GM18873 (cell line): ENCODE data around the gene DNM3.
"Not testable (repeated sequence)": the region's sequence is repeated elsewhere in the genome, so short reads cannot be mapped to it uniquely, and the experiment has no call there.

Source experiments
- ATAC-seq: cut with Tn5 transposase; IDR thresholded peaks from one replicate; pipeline ENCODE4 v1.9.1; 2021; ENCODE audit warnings: mild to moderate bottlenecking, moderate library complexity, moderate number of reproducible peaks; ENCODE audit not compliant: unreplicated experiment, low FRiP score

Gene DNM3

DNA sequence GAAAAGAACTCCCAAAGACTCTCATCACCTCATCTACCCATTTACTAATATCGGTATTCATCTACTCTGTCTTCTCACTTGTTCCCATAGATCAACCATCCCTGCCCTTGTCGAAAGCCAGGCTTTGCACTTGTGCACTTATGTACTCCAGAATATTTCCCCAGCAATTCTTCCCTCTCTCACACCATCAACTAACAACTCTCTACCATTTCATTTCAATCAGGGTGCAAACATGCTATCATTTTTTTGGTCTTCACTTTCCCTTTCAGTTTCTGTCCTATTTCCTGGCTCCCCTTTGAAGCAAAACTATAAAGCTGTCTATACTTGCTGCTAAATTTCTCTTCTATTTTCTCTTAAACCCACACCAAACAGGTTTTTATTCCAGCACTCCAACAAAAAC lies 585.9 kb downstream of the DNM3 start:
- ATAC-seq, result no peak

DNA sequence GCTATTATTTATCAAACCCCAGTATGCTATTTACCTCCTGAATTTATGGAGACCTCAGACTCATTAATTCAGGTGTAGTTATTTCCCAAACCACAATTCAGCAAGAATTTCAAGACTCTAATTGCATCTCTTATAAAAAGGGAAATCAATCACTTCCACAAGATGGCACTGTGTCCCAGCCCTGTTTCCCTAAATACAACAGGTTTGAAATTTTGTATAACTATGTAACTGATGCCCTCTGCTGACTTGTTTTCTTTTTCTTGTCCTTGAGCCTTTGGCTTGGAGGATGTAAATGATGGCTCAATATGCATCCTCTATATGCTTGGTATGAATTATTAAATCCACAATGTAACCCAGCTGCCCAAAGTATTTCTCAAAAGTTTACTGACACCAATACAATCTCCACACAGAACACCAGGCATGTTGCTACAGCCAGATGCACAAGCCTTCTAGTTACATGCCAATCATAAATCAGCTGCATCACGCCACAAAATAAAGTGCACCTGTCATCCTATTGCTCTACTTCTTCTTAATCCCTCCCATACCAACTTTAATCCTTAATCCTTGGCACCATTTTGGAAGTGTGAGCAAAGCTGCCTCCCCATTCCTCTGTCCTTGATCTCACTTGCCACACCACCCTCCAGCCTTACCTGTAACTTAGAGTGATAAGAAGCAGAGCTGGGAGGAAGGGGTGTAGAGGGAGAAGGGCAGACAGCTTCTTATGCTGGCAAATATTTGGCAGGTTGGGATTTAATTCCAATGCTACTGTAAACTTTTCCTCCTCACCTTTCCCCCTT lies 588.2 kb downstream of the DNM3 start:
- ATAC-seq, result no peak

DNA sequence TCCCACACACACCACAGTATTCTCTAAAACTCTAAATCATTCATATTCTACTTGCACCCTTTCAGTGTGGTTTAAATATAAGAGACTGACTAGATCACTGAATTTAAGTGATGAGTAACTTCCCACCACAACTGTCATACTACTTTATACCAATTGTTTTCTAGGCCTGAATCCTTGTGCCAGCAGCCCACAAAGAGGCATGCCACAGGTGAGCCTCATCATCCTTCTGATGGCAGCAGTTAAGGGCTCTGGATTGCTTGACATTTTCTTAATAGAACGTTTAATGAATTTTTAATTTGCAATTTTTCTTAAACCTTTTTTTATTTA lies 588.8 kb downstream of the DNM3 start:
- no peak for ATAC-seq

DNA sequence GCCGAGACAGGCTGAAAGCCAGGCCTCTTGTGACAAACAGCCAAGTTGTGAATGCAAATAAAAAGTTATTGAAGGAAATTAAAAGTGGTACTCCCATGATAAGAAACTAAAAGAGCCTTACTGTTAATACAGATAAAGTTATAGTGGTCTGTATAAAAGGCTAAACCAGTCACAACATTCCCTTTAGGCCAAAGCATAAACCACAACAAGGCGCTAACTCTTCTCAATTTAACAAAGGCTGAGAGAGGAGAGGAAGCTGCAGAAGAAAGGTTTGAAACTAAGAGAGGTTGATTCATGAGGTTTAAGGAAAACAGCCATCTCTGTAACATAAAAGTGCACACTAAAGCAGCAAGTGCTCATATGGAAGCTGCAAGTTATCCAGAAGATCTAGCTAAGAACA lies 589.9 kb downstream of the DNM3 start:
- ATAC-seq, result no peak

DNA sequence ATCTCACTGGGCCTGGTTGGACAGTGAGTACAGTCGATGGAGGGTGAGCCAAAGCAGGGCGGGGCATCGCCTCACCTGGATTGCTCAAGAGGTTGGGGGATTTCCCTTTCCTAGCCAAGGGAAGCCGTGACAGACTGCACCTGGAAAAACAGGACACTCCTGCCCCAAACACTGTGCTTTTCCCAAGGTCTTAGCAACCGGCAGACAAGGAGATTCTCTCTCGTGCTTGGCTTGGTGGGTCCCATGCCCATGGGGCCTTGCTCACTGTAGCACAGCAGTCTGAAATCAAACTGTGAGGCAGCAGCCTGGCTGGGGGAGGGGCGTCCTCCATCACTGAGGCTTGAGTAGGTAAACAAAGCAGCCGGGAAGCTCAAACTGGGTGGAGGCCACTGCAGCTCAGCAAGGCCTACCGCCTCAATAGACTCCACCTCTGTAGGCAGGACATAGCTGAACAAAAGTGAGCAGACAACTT lies 590.5 kb downstream of the DNM3 start:
- ATAC-seq, result no peak

DNA sequence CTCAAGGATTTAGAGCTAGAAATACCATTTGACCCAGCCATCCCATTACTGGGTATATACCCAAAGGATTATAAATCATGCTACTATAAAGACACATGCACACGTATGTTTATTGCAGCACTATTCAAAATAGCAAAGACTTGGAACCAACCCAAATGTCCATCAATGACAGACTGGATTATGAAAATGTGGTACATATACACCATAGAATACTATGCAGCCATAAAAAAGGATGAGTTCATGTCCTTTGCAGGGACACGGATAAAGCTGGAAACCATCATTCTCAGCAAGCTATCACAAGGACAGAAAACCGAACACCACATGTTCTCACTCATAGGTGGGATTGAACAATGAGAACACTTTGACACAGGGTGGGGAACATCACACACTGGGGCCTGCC lies 595.9 kb downstream of the DNM3 start:
- not testable (repeated sequence) for ATAC-seq

DNA sequence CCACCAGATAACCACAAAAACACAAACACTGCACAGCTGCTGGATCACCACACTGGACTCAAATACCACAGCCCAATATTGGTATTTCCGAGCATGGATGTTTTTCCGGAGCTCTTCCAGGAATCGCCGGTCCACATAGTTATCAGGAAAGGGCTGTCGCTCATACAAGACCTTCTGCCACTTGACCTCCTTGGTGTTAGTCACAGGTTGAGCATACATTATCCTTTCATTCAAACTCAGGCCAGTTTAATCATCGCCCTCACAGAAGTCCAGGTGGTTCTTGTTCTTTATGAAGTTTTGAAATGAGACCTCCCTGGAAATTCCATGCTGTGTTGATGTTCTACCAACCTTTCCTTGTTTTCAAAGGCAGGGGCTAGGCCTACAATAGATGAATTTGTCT lies 601.1 kb downstream of the DNM3 start:
- ATAC-seq, result no peak

DNA sequence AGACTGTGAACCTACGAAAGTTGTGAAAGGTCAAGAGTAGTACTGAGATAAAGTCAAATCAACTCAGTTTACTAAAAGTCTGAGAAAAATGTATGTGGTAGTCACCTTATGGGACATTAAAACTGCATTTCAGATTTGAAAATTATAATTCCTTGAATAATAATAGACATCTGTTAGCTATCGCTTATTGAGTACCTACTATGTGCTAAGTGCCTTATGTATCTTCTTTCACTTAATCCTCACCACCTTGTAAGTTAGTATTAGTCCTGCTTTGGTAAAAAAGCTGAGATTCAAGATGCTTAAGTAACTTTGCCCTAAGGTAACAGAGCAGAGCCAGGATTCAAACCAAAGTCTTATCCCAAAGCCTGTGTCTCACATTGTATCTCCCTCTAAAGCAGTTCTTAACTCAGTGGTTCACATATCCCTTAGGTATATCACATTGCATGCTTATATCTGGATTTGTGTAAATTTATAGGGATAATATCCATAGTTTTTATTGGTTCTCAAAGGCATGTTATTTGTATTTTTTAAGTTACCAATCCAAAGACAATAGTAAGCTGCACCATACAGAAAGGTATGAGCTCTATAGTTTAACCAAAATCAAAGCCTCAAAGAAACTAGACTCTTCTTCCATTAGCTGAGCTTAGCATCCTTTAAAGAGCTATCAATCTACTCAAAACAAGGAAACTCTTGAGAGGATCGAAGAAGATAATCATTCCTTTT lies 601.7 kb downstream of the DNM3 start:
- ATAC-seq, result no peak

DNA sequence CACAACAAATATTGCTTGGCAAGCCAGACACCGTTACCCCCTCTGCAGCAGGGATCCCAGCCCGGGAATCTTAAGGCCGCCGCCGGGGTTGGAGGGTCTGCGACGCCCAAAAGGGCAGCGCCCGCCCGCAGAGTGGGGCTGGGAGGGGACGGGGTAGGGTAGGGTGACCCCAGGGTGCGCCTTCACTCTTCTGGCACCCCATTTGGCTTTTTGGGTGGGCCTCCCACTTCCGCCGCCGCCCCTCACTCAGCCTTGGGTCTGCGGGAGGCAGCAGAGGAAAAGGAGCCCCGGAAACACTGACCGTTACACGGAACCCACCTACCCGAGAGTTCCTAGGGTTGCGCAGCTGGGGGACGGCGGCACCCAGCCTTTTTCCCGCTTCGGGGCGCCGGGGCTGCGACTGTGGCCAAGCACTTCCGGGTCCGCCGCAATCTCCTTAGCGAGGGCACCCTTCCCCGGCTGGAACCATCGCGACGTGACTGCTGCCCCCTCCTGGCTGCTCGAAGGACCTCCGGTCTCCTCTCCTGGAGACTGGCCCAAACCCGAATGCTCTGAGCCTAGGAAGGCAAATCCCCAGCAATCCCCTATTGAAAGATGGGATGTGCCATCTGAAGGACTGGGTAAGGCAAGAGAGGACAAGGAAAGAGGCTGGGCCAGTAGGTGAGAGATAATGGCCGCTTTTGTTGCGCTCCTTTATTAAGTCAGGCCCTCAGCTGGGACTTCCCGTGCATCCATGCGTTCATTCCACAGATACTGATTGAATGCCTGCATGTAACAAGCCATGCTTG lies 602.6 kb downstream of the DNM3 start, which contains the start of gene PIGC:
Gene PIGC, minus strand, starts transcription at position 404 of the 788 bp plus-strand sequence. CDS start 1,447 bp downstream, outside the sequence.
- peak; percentile 94 for ATAC-seq

DNA sequence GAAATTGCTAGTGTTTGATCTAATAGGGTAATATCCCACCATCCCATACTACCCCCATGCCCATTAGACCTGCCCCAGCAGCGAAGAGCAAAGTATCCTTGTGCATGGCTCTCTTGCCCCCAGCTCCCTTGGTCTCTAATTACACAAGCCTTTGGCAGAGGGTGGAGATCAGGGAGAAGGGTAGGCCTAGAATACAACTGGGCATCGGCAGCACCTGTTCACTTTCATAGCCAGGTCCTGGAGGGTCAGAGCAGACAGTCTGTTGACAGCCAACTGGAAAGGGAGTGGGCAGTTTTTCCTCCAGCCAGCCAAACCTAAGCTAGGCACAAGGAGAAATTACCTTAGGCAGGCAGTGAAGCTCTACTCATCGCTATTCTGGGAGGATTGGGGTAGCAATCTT lies 605.2 kb downstream of the DNM3 start:
- no peak for ATAC-seq

DNA sequence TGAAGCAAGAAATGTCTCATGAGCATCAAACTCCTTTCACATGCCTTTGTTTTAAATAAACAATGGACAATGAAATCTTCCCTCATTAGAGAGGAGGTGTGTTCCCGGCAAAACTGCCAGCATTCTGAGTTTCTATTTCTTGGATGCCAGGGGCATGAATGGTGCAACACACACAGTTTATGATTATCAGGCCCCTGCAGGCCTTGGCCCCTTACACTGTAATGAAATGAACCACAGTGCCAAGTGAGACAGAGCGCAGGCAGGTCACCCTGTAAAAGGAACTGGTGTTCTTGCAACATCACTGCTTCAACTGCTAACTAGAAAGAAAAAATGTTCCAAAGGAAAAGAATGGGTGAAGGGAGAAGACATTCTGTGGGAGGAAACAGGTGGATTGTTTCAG lies 606.3 kb downstream of the DNM3 start:
- ATAC-seq, result no peak

DNA sequence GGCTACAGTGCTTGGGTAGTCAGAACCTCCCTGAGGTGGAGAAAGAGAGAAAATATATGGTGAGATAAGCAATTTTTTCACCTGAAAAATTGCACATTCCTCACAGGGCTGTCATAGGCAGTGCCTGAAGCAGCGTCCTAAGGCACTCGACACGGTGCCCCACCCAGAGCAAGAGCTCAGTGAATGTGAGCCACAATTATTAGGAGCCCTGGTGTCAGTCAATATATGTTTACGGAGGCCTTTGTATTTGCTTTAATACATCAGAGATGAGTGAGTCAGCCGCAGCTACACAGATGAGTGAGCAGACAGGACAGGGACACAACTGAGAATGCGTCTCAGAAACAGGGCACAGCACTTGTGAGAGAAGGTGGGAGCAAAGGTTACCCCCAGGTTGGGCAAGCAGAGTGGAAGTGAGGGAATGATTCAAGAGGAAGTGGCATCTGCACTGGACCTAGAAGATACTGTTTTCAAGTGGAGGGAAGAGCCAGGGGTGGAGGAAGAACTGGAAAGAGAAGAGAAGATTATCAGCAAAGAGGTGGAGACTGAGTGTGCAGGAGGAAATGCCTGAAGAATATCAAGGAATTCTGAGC lies 607.8 kb downstream of the DNM3 start:
- ATAC-seq, result no peak

DNA sequence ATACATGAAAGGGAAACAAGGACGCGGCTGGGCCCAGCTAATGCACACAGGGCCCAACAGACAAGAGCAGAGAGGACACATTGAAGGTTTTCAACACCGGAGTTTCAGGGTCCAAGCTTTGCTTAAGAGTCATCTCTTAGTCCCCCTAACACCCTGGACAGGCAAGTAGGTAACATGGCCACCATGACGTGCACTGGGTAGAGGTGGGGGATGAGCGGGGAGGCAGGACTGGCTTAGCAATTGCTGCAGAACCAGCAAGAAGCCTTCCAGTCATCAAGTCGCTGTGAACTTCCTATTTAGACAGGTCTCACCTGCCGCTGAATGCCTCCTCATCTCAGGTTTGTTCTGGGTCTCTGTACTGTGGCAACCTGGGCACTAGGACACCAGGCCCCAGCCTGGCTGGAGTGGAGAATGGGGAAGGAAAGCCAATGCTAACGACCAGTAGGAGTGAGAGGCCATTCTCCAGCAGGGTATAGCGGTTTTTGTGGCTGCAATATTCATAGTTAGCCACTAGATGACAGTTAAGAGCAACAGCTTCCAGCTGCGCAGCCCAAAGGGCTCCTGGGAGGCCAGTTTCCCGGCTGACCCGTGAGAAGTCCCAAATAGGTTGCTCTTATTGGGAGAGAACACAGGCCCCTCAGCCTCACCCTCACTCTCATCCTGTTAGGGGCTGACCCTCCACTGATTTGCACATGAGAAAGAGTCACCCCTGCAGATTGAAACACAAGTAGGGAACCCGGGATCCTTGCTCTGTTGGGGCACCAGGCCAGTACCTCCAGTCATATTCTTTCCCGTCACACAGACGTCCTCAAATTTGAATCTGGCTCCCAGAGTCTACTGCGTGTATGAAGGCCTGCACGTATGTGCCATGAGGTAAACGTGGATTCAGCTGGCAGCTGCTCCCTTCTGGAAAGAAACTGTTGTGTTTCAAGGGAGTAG lies 608.6 kb downstream of the DNM3 start:
- ATAC-seq, result peak; percentile 79

DNA sequence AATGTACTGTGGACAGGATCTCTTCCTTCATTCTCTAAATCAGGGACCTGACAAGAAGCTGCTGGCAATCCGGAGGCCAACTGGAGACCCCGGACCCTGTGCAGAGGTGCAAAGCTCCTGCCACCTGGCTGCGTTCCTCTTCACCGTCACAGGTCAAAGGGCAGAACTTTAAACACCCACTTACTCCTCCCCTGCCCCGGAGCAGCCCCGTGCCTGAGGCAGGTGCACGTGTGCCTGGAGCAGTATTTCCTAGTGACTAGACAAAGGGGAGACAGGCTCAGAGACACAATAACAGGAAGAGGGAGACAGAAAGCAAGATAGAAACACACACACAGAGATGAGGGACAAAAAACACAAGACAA lies 609.2 kb downstream of the DNM3 start:
- ATAC-seq, result no peak

DNA sequence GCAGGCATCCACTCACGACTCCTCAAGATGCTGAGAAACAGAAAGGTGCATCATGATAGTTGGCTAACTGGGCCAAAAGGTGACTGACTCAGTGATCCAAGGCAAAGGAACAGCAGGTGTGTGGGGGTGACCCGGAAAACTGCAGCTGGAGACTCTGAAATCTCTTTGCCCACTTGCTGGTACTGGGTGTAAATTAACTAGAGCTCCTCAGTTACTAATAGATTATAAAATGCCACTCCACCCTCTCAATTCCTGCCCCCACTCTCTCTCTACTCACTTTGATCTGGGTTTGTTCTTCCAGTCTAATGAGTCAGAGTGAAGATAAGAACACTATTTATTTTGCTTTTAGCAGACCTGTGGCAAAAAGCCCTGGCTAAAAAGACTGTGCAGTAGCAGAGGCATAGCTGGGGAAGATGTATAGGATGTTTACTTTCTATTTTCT lies 609.7 kb downstream of the DNM3 start:
- ATAC-seq, result no peak

DNA sequence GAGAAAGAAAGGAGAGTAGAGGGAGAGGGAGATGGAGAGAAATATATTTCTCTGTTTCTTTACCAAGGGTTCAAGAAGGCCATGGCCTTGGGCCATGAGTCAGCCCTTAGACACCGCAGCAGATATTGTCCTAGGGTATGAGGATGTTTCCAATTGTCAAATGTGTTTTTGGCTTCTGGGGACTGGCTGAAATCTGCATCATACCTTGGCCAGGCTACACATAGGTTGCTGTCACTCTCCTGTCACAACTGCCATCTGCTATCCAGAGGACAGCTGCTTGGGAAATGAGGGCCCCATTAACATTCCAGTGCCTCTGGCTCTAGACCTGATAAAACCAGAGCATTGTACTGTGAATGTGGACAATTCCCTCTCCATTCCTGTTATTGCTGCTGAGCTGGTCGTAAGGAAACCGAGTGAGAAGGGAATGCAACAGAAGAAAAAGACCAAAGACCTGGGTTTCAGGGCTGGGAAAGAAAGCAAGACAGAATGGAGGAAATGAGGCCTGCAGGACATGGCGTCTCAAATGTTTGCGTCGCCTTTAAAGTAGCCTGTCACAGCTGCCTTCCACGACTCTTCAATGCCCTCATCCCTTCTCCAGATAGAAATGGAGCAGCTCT lies 611.3 kb downstream of the DNM3 start:
- ATAC-seq, result no peak

DNA sequence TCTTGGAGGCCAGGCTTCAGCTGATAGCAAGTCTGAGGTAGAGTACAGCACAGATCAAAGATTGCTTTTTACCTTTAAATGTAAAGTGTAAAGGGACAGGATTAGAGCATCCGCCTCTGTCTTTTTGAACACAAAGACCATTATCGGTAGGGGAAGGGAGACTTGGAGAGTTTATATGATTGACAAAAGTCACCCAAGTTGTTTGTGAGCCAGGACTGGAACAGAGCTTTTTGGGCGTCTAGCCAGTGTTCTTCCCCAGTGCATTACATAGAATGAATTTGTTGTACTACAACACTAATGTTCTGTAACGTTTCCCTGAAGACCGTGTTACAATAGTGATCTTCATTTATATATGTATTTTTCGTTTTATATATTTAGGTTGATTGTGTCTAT lies 611.9 kb downstream of the DNM3 start:
- ATAC-seq, result no peak

DNA sequence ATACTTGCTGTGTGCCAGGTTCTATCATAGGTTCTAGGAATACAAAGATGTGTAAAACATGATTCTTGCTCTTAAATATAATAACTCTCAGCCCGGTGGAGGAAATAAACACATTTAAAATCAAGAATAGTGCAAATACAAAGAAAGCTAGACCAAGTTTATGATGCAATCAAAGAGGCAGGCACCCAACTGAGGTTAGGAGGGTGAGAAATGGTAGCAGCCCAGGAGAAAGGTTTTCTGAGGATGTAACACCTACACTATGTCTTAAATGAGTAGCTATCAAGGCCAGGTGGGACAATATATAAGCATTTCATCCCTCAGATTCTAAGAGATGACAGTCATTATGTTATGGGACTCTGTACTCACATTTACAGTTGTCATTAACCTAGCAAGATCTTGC lies 612.3 kb downstream of the DNM3 start:
- no peak for ATAC-seq

DNA sequence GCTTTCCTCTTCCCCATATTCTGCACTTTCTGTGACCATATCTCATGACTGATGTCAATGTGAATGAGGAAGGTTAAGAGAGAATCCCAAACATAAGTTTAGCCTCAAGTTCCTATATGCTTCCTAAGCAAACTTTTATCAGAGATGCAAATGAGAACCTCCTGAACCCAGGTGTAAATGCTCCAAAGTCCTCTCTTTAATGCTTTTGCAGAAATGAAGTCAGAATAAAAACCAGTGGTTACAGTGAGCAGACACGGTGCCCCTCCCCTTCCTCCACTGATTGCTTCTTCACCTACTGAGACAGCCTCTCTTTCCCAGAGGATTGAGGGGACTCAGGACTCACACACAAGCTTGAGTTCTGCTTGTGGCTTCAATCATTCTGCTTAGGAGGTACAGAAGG lies 614.2 kb downstream of the DNM3 start:
- no peak for ATAC-seq
